ENCODE data around the gene ISX.

The ISX gene

GRCh38 chr22:35020517-35020916, 45.4 kb upstream of the ISX start:
- H3K4me3 ChIP-seq (ENCODE audit: low read length): no peak overlapping the region
- H3K4me2 ChIP-seq (ENCODE audit: low read length): no peak overlapping the region
- no peaks in the 10 kb centered on the region for H3F3A ChIP-seq (ENCODE audit: control insufficient read depth, insufficient read depth)
- H3K9me3 ChIP-seq (ENCODE audit: control insufficient read depth, insufficient read depth, low read length): no peaks in the 10 kb centered on the region
- no peaks in the 10 kb centered on the region; the same call in 1 of the 2 replicates for H3K27me3 ChIP-seq (ENCODE audit: control insufficient read depth, low read length)
- H3K27ac ChIP-seq (ENCODE audit: low read depth, low read length): no peak overlapping the region
- no peaks in the 10 kb centered on the region for H4K20me1 ChIP-seq (ENCODE audit: control insufficient read depth, insufficient read depth, low read depth, low read length)
- no peaks in the 10 kb centered on the region for H3K79me2 ChIP-seq (ENCODE audit: control insufficient read depth, low read length)
- TF ChIP-seq EZH2phosphoT487 (IDR thresholded peaks at IDR 0.05; ENCODE audit: borderline replicate concordance, low read length) (no peak), CTCF (IDR thresholded peaks at IDR 0.05; ENCODE audit: low read depth, low read length, poor library complexity, severe bottlenecking) (no peak)
- no peaks in the 10 kb centered on the region for H3K9me2 ChIP-seq (replicated peaks; ENCODE audit: control insufficient read depth, low read length)
- H3K4me1 ChIP-seq (ENCODE audit: control insufficient read depth, low read length): no peaks in the 10 kb centered on the region
- no peaks in the 10 kb centered on the region for H3K36me3 ChIP-seq (ENCODE audit: control insufficient read depth, low read length)

- Histone ChIP-seq H3K79me2 (ENCODE audit: control insufficient read depth, low read length) (no peaks in the 10 kb centered on the region), H3K4me2 (ENCODE audit: low read length) (no peak overlapping the region), H3K36me3 (ENCODE audit: control insufficient read depth, low read length) (no peaks in the 10 kb centered on the region), H3F3A (ENCODE audit: control insufficient read depth, insufficient read depth) (no peaks in the 10 kb centered on the region), H3K9me2 (replicated peaks; ENCODE audit: control insufficient read depth, low read length) (no peaks in the 10 kb centered on the region), H3K9me3 (ENCODE audit: control insufficient read depth, insufficient read depth, low read length) (no peaks in the 10 kb centered on the region), H3K4me3 (ENCODE audit: low read length) (no peak overlapping the region), H3K27ac (ENCODE audit: low read depth, low read length) (no peak overlapping the region), H3K4me1 (ENCODE audit: control insufficient read depth, low read length) (no peaks in the 10 kb centered on the region), H3K27me3 (ENCODE audit: control insufficient read depth, low read length) (no peaks in the 10 kb centered on the region; the same call in 1 of the 2 replicates), H4K20me1 (ENCODE audit: control insufficient read depth, insufficient read depth, low read depth, low read length) (no peaks in the 10 kb centered on the region)
- TF ChIP-seq CTCF (IDR thresholded peaks at IDR 0.05; ENCODE audit: low read depth, low read length, poor library complexity, severe bottlenecking) (no peak), EZH2phosphoT487 (IDR thresholded peaks at IDR 0.05; ENCODE audit: borderline replicate concordance, low read length) (no peak)
Measured at GRCh38 chr22:35021161-35021560, 44.8 kb upstream of the ISX start.

GRCh38 chr22:35022291-35022690, 43.7 kb upstream of the ISX start:
- Histone ChIP-seq H3K9me2 (replicated peaks; ENCODE audit: control insufficient read depth, low read length) (no peaks in the 10 kb centered on the region), H3K9me3 (ENCODE audit: control insufficient read depth, insufficient read depth, low read length) (no peaks in the 10 kb centered on the region), H4K20me1 (ENCODE audit: control insufficient read depth, insufficient read depth, low read depth, low read length) (no peaks in the 10 kb centered on the region), H3K4me3 (ENCODE audit: low read length) (no peak overlapping the region), H3F3A (ENCODE audit: control insufficient read depth, insufficient read depth) (no peaks in the 10 kb centered on the region), H3K4me2 (ENCODE audit: low read length) (no peak overlapping the region), H3K36me3 (ENCODE audit: control insufficient read depth, low read length) (no peaks in the 10 kb centered on the region), H3K79me2 (ENCODE audit: control insufficient read depth, low read length) (no peaks in the 10 kb centered on the region), H3K27ac (ENCODE audit: low read depth, low read length) (no peak overlapping the region), H3K27me3 (ENCODE audit: control insufficient read depth, low read length) (no peaks in the 10 kb centered on the region), H3K4me1 (ENCODE audit: control insufficient read depth, low read length) (no peaks in the 10 kb centered on the region)
- no peak for TF ChIP-seq EZH2phosphoT487 (IDR thresholded peaks at IDR 0.05; ENCODE audit: borderline replicate concordance, low read length)
- no peak for TF ChIP-seq CTCF (IDR thresholded peaks at IDR 0.05; ENCODE audit: low read depth, low read length, poor library complexity, severe bottlenecking)

All from DOHH2 (cell line).